IPS-NIHi7 (cell line): Measurements from ENCODE around the gene CCR5.

ENCODE experiments used
- DNase-seq: peaks from one replicate; pipeline ENCODE4 v3.0.0; 2012; ENCODE audit warnings: mixed read lengths; ENCODE audit errors: extremely low spot score

Gene CCR5

DNA sequence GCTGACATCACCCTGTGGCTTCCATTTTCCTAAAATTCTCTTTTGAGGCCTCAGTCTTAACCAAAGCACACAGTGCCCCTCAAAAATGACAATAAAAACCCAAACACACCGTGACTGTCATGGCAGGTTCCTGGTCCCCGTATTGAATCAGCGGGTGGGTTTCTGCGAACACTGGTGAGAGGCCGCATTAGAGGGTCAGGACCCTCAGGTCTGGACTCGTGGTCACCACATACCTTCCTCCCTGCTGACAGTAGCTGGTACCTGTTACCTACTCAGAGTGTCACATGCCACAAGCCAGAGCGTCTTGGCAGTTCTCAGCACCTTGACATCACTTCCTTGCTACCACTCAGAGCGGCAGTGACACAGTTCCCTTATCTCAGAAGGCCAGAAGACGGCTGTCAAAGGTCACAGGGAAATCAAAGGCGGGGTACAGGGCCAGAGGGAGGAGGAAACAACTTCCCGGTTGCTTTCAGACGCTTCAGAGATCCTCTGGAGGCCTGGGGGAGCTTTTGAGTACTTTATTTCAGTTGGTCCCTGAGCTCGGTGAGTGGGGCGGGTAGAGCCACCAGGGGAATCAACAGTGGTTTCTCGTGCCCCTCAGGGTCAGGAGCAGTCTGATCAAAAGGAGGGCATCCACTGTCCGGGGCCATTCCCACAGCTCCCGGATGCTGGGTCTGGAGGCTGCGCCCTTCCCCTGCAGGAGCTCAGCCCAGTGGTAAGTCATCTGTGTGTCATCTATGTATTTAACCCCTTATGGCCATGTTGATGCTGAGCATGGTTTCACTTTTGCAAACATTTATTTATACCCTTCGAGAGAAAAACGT, 36.3 kb downstream of the CCR5 start, which contains the start of the genes CCR5AS and CCRL2:
Gene CCR5AS, minus strand, starts transcription at position 279 of the 824 bp plus-strand sequence.
Gene CCRL2, plus strand, starts transcription at position 472 of the 824 bp plus-strand sequence. CDS start 821 bp downstream, outside the sequence.
- no peak for DNase-seq

DNA sequence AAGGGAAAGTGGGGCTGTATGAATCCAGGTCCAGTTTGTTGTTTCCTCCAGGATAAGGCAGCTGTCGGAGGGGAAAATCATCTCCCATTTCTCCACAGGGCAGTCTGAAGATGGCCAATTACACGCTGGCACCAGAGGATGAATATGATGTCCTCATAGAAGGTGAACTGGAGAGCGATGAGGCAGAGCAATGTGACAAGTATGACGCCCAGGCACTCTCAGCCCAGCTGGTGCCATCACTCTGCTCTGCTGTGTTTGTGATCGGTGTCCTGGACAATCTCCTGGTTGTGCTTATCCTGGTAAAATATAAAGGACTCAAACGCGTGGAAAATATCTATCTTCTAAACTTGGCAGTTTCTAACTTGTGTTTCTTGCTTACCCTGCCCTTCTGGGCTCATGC, 37.2 kb downstream of the CCR5 start:
- no peak for DNase-seq

- no peak for DNase-seq
Observed at GRCh38 chr3:46408853-46409252, 38.1 kb downstream of the CCR5 start.

DNA sequence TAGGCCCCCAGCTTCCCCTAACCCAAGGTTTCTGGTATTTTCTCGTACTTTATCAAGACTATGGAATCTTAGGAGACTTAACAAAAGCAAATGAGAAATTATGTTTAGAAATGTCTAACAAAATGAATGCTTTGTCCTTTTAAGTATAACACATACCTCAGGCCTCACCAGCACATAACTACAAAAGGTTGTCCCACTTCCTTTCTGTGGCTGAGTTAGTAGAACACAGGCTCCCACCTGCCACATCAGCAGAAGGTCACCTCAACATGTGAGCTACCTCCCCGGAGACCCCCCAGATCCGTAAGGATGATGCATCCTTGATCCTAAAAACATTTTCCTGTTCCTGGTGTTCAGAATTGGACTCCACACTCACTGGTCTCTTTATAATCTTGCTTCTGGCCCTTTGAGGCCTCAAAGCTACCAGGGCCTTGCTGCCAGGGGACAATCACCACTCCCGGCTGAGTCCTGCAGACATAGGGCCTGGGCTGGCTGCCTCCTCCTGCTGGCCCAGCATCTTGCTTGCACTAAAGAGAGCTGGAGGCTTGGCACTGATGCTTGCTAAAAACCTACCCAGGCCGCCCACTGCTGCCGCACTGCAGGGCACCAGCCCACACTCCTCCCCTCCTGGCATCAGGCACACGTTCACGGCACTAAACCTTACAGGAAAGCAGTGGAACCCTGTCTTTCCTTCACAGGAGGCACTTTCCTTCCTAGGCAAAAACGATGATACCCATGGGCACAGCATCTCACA, 39.2 kb downstream of the CCR5 start:
- DNase-seq, result no peak

DNA sequence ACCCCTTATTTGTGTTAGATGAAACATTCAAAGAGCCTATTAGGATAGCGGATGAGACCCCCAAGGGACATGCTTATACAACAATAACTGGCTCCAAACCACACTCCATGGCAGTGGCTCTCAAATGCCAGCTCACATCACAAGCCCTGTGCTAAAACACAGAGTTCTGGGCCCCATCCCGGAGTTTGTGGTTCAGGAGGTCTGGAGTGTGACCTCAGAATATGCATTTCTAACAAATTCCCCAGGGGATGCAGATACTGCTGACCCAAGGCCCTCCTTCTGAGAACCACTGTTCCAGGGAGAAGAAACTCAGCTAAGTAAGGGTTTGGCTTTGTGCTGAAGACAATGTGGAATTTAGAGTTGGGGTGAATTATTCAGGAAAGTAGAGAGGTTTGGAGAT, 39.9 kb downstream of the CCR5 start:
- DNase-seq, result no peak

- DNase-seq, result no peak
Observed at GRCh38 chr3:46411271-46411670, 40.5 kb downstream of the CCR5 start.

- no peak for DNase-seq
Observed at GRCh38 chr3:46412786-46413298, 42.1 kb downstream of the CCR5 start.

- no peak for DNase-seq
Observed at GRCh38 chr3:46413951-46414350, 43.2 kb downstream of the CCR5 start.

GRCh38 chr3:46414739-46415138, 44.0 kb downstream of the CCR5 start:
- DNase-seq, result no peak

- no peak for DNase-seq
Observed at GRCh38 chr3:46416125-46416810, 45.5 kb downstream of the CCR5 start.

GRCh38 chr3:46416811-46417510, 46.2 kb downstream of the CCR5 start:
- DNase-seq, result no peak

- no peak for DNase-seq
Observed at GRCh38 chr3:46417841-46418611, 47.3 kb downstream of the CCR5 start.

DNA sequence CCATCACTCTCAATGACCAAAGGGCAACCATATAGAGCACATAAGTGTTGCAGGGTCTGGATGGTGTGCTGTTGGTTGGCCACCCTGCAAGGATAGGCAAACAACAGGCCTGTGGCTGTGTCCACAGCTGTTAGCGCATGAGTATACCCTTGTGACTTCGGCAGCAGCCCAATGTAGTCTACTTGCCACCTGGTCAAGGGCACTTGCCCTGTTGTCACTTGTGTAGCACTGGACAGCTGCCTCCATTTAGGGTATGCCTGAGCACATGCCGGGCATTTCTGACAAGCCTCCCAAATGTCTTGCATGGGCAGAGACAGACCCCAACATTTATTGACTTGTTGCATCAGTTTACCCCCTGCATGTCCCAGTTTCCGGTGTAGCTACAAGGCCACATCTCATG, 49.1 kb downstream of the CCR5 start:
- DNase-seq, result no peak

DNA sequence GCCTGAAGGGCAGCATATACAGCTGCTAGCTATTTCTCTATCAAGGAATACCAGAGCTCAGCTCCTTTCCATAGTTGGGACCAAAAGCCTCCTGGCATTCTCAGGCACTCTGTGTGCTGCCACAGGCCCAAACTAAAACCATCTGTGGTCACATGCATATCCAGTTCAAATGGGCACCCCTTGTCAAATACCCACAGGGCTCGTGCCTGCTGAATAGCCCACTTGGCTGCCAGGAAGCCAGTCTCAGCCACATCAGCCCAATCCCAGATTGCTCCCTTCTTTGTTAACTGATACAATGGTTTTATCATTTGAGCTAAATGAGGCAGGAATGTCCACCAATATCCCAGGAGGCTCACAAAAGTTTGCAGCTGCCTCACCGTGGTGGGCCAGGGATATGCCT, 50.2 kb downstream of the CCR5 start:
- no peak for DNase-seq

DNA sequence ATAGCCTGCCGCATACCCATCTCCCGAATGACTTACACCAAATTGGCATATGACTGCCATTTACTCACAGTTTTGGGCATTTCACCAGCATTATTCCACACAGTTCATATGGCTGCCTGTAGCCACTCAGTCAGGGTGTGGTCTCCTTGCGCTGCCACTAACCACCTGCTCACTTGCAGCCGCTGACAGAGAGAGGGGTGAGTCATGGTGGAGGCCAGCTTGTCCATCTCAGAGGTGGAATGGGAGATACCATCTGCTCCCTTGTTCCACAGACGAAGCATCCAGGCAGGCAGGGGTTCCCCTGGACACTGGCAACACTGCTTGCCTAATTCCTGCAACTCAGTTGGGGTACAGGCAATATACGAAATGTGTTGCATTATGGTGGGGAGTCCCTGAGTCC, 51.9 kb downstream of the CCR5 start:
- no peak for DNase-seq

DNA sequence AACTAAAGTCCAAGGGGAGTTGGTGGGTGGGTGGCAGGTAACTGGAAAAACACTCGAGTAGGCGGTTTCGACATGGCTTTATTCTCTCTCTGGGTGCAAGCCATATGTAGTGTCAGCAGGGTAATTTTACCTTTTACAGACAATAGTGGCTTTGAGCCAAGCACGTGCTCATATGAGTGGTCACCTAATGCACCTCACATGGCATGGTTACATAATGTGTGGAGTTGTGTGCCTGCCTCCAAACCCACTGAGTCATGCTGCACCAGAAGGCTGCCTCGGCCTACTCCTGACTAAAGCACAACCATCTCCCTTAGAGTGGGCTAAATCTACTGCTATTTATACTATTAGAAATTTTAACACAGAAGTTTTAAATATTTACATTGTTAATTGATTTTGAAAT, 52.8 kb downstream of the CCR5 start:
- DNase-seq, result no peak
